HuH-7 (cell line): Measurements from ENCODE around the gene DCHS1.
A peak's percentile ranks its signal among the peaks of the same experiment; 100 is the strongest.

Experiments used
- DNase-seq: peaks from one replicate; pipeline ENCODE4 v3.0.0; 2011; ENCODE audit warnings: low spot score

The DCHS1 gene

DNA sequence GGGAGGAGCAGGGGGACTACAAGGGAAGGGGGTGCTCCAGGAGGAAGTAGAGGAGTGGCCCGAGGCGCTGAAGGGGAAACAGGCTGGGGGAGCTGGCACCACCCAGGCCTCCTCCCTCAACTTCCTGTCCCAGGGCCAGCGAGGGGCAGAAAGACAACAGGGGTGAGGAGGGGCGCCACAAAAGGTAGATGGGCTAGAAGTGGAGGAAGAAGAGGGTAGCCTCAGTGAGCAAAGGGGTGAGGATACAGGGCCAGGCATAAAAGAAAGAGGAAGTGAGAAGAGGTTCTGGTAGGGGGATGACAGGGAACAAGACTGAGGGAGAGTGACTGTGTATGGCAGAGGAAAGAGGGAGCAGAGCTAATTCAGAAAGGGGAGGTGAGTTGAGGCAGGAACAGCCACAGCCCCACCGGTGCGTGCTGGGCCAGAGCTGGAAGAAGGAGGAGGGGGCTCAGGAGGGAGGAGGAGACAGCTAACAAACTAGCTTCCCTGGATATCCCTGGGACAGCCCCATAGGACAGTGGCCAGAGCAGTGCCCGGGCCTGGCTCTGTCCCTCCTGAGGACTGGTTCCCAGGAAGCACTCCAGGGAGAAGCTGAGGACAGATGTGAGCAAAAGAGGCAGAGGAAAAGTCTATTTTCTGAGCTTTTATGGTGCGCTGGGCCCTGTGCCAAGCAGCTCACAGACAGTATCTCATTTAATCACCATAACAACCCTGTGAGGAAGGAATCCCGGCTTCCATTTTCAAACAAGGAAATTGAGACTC is 8.5 kb downstream of the DCHS1 start:
- no peak for DNase-seq

DNA sequence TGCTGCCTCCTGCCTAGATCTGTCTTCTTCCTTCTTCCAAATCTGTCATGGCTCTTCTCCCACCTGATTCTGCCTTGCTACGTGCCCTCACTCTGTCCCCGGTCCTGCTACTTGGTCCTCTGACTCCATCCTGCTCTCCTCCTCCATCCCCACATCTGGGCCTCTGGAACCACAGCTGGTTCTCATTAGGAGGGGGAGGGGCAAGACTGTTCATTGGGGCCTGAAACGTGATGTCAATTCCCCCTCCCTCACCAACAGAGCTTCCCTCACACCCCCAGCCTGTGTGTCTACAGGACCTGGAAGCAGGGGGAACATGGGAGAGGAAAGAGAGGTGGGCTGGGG is 9.1 kb downstream of the DCHS1 start:
- DNase-seq: no peak

DNA sequence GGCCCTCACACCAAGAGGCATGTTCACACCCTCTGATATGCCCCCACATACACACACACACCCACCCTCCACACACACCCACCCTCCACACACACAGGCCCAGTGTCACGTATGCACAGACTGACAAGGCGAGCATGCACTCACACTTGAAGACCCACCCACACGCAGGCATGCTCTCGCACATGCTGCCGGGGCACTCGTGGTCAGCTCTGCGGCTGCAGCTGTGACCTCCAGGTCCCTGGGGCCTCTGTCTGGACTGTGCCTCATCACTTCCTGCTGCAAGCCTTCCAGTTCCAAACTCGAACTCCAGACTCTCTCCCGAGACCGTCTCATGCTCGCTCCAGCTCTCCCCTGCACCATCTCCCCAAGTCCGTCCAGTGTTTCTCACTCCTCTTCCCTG is 9.5 kb downstream of the DCHS1 start:
- no peak for DNase-seq

DNA sequence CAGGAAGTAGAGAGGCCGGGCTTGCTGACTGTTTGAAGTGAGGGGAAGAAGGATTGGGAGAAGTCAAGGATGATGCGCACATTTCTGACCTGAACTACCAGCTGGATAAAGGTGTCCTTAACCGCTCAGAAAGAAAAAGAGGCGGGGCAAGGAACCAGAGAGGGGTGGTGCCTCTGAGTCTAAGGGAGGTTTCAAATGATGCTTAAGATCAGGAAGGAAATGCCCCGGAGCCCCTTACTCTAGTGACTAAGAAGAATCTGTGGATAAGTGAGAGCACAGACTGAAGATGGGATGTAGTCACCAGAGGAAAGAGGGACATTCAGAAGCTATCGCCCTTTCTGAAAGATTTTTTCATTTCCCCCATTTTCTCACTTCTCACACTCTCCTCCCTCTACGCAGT is 12.7 kb downstream of the DCHS1 start:
- no peak for DNase-seq

DNA sequence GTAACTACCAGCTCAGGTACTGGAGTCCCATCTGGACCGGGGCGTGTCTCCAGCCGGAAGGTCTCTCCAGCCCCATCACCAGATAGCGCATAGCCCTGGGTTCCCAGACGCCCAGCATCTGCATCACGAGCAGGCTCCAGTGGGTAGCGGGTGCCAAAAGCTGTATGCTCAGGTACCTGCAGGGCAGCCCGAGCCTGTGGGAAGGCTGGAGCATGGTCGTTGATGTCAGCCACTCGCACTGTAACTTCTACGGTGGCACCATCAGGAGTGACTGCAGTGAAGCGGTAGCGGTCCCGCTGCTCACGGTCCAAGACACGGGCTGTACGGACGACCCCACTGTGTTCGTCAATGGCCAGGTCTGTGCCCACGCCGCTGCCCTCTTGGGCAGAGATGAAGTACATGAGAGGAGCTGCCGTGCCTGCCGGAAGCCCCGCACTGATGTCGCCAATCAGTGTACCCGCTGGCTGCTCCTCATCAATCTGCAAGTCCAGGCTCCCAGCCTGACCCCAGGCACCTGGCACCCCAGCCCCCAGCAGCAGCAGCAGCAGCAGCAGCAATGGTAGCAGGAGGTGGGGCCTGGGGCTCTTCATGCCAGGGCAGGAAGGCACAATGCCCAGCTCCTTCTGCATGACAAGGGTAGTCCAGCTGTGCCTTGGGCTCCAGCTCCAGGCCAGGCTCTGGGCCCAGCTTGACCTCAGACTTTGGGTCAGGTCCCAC is 14.5 kb downstream of the DCHS1 start:
- DNase-seq: no peak

DNA sequence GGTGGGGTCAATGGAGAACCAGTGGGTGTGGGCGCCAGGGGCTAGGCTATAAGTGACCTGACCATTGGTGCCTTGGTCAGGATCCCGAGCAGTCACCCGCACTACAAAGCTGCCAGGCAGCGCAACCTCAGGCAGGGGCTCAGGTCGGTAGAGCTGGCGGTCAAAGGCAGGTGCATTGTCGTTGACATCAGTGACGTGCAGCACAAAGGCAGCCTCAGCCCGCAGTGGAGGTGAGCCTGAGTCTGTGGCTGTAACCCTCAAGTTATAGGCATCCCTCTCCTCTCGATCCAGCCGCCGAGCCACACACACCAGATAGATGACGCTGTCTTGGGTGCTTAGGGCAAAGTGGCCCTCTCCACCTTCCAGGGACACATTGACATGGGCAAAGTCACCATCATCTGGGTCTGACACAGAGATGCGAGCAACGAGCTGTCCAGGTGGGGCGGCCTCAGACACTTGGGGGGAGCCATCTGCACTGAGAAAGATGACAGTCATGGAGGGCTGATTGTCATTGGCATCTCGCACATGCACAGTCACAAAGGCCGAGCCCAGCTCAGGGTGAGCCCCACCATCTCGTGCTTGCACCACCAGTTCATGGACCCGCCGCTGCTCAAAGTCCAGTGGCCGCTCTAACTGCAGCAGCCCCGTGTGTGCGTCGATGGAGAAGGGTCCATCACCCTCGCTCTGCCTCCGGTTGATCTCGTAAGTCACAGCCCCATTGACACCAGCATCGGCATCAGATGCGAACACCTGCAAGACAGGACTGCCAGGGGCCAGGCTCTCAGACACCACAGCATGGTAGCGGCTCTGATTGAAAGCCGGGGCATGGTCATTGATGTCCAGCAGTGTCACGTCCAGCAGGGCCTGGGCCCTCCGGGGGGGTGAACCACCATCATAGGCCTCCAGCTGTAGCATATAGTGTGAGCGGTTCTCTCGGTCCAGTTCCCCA is 15.3 kb downstream of the DCHS1 start:
- no peak for DNase-seq

DNA sequence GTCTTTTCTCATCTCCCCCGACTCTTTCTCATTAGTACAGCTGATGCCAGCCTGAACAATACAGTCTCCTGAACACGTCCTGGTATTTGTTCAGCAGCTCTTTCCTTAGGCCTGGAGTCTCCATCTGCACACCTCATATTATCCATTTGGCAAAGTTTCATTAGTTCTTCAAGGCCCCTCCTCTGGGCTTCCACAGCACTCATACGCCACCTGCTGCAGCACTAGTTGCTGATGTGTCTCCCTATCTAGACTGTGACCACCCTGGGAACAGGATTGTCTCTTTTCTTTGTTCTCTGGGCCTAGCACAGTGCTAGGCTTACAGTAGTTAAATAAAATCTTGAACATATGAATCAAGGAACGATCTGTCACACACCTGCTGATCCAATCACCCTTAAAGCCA is 17.2 kb downstream of the DCHS1 start:
- DNase-seq: no peak

DNA sequence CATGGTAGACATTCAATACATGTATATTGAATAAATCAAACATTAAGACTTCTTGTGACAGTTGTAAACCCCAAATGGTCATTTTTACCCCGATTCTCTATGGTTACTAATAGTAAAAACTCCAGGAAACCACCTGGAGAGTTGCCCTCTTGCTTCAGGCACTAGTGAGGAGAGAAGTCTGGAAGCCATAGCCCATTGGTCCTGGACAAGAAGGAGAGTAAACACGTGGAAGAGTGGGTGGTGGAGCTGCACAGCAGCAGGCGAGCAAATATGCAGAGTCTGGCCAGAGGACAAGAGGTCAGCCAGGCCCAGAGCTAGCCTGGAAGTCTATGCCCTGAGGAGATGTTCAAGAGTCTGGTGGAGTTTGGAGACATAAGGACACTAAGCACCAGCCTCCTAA is 17.7 kb downstream of the DCHS1 start:
- no peak for DNase-seq

DNA sequence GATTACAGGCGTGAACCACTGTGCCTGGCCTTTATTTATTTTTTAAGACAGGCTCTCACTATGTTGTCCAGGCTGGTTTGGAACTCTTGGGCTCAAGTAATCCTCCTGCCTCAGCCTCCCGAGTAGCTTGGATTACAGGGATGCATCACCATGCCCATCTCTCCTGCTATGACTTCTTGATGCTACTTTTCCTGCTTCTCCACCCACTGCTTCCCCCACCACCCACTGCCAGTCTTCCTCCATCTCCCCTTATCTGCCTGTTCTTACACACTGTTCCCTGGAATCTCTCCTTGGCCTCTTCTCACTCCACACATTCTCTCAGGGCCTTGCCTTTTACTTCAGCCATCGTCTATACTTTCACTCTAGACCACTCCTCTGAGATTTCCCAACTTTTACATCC is 19.1 kb downstream of the DCHS1 start:
- DNase-seq: no peak

DNA sequence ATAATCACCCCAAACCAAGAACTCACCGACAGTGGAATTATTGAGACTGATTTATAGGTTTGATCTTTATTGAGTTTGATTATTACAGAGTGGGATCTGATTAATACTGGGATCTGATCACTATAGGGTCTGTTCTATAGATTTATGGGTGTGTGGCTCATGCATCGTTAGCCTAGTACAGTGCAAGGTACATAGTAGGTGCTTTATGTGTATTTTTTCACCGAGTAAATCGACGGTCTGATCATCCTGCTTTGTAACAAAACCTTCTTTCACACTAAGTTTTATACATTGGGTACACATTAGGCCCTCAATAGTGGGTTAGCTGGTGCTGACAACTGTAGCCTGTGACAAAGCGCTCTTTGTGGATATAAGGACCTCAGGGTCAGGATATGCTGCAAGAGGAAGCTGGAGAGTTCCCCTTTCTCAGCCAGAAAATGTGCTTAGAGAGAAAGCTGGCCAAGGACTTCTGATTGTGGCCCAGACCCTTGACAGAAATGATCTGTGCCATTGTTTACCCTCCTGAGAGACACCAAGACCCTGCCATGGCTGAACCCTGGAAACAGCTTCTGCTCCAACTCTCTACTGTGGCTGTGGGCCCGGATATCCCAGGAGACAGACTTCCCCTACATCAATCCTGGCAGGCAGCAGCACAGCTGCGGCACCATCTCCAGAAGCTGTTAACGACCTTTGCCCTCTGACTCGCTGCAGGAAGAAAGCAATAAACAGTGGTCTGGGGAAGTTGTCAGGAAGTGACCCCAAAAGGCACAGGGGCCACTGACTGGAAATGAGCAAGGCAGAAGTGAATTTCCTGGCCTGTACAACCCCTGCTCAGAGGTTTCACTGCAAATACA is 20.3 kb downstream of the DCHS1 start:
- DNase-seq: peak; percentile 80

DNA sequence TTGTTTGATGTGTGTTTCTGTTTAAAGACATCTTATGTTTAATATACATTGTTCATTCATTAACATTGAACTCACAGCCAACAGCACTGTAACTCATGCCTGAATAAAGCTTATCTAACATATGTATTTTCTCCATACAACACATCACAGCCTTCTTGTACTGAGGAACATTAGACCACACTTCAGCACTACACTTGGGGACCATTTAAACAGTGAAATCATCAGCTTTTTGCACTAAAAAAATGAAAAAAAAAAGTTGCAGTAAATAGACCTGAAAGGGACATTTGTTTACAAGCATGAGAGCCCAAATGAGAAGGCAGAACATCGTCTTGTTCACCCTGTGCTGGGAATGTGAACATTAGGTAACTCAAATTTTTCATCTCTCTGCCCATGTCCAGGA is 21.1 kb downstream of the DCHS1 start:
- DNase-seq: no peak

DNA sequence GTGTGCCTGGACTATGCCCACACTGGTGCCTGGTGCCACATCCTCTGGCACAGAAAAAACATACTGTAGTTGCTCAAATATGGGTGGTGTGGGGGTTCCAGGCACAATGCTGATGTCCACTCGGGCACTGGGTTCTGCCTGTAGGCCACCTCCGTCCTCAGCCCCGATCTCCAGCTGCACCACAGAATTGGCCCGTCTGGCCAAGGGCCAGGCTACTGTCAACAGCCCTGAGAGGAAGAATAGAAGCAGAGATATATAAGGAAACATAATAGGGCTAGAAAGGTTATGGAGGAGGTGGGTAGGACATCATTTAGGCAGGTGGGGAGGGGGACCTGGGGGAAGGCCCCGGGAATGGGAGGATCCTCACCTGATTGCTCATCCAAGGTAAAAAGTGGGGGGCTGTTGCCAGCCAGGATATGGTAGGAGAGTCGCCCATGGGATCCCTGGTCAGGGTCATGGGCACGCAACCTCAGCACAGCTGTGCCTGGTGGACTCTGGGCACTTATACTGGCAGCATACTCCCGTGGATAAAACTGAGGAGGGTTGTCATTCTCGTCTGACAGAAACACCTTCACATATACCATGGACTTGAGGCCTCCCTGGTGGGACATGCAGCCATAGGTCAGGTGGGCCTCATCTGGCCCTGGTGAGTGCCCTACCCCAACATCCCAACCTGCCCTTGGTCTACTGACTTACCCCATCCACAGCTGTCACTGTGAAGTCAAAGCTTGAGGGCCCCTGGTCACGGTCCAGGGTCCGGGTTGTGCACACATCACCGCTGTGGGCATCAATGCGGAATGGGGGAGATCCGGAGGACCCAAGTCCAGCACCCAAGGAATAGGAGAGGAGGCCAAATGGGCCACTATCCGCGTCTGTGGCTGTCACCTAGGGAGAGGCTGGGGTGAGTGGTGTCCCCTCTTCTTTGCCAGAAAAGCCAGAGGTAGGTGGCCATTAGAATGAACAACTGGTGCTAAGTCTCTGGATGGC is 21.9 kb downstream of the DCHS1 start:
- DNase-seq: no peak

DNA sequence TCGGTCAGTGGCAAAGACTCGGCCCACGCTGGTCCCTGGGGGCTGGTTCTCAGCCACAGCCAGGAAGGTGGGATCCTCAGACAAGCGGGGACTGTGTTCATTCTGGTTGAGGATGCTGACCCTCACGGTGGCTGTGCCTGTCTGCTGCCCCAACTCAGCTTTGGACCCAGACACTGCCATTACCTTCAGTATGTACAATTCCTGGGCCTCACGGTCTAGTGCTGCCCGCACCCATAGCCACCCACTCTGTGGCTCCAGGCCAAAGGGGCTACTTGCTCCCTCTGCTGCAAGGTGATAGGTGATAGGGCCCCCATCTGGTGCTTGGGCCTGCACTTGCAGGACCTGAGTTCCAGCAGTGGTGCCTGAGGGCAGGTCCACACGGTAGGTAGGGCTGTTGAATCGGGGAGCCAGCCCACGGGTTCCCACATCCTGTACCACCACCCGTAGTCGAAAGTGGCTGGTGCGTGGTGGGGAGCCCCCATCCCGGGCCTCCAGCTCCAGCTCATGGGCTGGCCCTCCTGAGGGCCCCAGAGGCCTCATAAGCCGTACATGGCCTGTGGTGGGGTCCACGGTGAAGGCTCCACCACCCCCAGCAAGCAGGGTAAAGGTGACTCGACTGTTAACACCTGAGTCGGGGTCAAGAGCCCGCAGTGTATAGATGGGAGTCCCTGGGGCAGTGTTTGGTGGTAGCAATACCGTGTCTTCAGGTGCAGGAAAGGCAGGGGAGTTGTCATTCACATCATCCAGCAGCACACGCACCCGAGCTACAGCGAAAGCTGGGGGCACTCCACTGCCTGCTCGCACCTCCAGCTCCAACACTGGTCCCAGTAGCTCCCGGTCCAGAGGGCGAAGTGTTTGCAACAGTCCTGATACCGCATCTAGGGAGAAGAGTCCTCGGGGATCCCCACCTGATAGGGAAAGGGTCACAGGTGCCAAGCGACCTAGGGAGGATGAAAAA is 23.2 kb downstream of the DCHS1 start:
- DNase-seq: no peak

DNA sequence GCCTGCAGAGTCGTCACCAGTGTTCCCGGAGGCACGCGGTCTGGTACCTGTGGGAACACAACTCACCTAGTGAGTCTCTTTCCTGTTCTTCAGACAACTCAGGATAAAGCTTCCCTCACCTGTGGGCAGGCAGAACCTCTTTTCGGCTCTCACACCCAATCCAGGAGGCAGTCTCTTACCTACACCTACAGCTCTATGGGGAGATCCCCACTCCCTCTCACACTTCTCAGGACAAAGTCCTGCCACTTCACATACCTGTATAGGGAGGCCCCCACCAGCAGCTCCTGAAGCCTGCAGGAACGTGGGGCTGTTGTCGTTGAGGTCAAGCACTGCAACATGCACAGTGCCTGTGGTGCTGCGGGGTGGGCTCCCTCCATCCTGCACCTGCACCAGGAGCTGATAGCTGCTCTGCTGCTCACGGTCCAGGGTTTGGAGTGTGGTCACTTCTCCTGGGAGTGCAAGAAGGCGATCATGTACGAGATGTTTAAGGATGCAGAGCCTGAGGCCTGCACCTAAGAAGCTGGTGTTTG is 24.2 kb downstream of the DCHS1 start:
- DNase-seq: no peak

DNA sequence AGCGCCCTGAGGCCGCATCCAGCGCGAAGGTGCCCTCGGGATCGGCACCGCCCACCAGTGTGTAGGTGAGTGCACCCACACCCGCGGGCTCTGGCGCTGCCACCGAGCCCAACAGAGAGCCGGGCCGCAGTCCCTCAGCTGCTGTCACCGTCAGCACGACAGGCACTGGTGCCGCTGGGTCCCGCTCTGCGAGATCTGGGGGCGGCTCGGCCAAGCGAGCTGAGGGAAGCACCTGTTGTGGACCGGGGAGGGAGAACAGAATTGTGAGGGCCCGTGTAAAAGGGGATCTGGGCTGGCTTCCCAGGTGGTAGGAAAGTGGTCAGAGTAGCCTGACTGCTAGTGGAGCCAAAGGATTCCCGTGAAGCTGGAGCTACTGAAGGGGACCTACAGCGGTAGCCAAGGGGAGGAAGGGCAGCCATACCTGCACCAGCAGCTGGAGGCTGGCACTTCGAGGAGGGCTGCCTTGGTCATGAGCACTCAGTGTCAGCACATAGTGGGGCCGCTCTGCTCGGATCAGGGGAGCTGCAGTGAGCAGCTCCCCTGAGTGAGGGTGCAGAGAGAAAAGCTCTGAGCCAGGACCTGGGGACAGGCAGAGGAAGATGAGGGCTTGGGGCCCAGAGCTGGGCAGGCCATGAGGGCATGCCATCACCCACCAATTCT is 24.8 kb downstream of the DCHS1 start:
- no peak for DNase-seq

DNA sequence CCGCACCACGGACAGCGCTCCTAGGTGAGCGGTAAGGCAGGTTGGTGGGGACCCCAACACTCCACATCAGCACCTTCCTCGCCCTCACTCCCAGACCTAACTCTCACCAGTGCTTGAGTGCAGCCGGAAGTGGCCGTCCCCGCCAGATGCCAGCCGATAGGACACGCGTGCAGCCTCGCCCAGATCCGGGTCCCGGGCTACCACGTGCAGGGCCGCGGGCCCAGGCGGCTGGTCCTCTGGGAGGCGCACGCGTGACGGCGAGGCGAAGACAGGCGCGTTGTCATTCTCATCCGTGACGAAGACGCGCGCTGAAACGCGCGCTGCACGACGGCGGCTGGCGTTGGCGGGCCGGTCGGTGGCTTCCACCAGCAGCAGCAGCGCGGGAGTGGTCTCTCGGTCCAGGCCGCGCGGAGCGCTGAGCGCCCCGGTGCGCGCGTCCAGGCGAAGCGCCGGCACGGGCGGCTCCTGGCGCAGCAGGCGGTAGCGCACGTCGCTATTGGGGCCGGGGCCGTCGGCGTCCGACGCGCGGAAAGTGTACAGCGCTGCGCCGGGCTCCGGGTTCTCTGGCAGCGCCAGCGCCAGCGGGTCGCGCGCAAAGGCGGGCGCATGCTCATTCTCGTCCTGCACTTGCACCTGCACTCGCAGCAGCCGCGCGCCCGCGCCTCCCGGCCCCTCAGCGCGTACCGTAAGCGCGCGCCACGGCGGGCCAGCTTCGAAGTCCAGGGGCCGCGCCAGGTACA is 25.5 kb downstream of the DCHS1 start:
- no peak for DNase-seq

DNA sequence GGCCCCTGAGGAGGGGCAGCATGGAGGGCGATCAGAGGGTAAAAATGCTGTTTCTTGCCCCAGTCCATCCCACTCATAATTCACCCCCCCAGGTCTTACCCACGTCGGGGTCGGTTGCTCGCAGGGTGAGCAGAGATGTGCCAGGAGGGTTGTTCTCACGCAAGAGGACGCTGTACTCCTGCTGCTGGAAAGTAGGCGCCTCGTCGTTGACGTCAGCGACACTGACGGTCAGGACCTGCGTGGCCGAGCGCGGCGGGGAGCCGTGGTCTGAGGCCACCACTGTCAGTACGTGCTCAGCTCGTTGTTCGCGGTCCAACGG is 26.1 kb downstream of the DCHS1 start:
- DNase-seq: no peak

DNA sequence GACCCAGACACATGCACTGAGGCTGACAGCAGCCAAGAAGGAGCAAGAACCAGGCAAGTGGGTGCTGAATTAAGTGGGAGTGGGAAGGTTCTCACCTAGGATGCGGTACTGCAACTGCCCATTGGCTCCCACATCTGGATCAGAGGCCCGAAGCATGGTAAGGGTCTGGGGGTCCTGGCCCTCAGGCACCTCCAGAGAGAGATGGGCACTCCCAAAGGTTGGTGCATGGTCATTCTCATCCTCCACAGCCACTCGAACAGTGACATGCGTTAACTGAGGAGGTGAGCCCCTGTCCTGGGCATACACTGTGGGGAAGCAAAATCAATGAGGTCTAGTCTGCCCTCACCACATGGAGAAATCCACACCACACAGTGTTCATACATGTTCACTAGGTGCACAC is 27.1 kb downstream of the DCHS1 start:
- no peak for DNase-seq
